Prostate gland (tissue), 2 donors: ENCODE data around the gene NME1.

Source experiments
- CTCF ChIP-seq, 4 experiments: fragments of 200-600 bp in 2 of 4; fragments of 450-650 bp in 2 of 4; sonication (generic) in 2 of 4; IDR thresholded peaks; 1 replicate in 3 of 4; 2 replicates in 1 of 4; pipeline ENCODE4 v1.5.1; 2016 to 2019; ENCODE audit warnings: antibody characterized with exemption in 4 of 4, mild to moderate bottlenecking in 2 of 4, moderate library complexity in 2 of 4
- POLR2A ChIP-seq: fragments of 450-650 bp; IDR thresholded peaks from one replicate; pipeline ENCODE4 v1.6.1; 2016; ENCODE audit warnings: antibody characterized with exemption, mild to moderate bottlenecking
- POLR2AphosphoS5 ChIP-seq: sonication (generic); formaldehyde crosslinking; IDR thresholded peaks from one replicate; pipeline ENCODE4 v1.6.1; 2017; ENCODE audit warnings: antibody characterized with exemption

- no peak for TF ChIP-seq POLR2A
- TF ChIP-seq CTCF (IDR thresholded peaks at IDR 0.05) = peak; percentile 29 to 60 (median 48)
- TF ChIP-seq POLR2AphosphoS5 = peak; percentile 6
Measured at GRCh38 chr17:51166987-51167931, 13.9 kb downstream of the NME1 start.
